Germinal center (tissue), 1 donor: ENCODE results near the gene GMPPB.
A peak's percentile ranks its signal among the peaks of the same experiment; 100 is the strongest.
"Not testable (repeated sequence)": the region's sequence is repeated elsewhere in the genome, so short reads cannot be mapped to it uniquely, and the experiment has no call there.

Experiments
- DNase-seq: peaks from one replicate; pipeline ENCODE4 v3.0.0; 2012; ENCODE audit warnings: mixed read lengths, low spot score

The GMPPB gene

GRCh38 chr3:49689046-49689907, 34.5 kb downstream of the GMPPB start, which contains the start of the genes MST1 and RNF123:
MST1 (minus strand) TSS chr3:49689474; CDS start chr3:49688691, 783 bp downstream.
RNF123 (plus strand) TSS chr3:49689557; CDS start chr3:49691166, 1,609 bp downstream.
- DNase-seq: peak; percentile 90

GRCh38 chr3:49688338-49689045, 35.3 kb downstream of the GMPPB start:
- not testable (repeated sequence) for DNase-seq

GRCh38 chr3:49687424-49687795, 36.3 kb downstream of the GMPPB start:
- DNase-seq: not testable (repeated sequence)

GRCh38 chr3:49686769-49687423, 36.9 kb downstream of the GMPPB start:
- not testable (repeated sequence) for DNase-seq

GRCh38 chr3:49686346-49686745, 37.4 kb downstream of the GMPPB start:
- DNase-seq: not testable (repeated sequence)

GRCh38 chr3:49685846-49686245, 37.9 kb downstream of the GMPPB start:
- not testable (repeated sequence) for DNase-seq

- DNase-seq: not testable (repeated sequence)
These were observed 38.6 kb downstream of the GMPPB start for GRCh38 chr3:49685103-49685502.

GRCh38 chr3:49684453-49684852, 39.3 kb downstream of the GMPPB start:
- DNase-seq: not testable (repeated sequence)

GRCh38 chr3:49683162-49683561, 40.6 kb downstream of the GMPPB start:
- DNase-seq: no peak

GRCh38 chr3:49681543-49681942, 42.2 kb downstream of the GMPPB start:
- no peak for DNase-seq

- no peak for DNase-seq
These were observed 42.6 kb downstream of the GMPPB start for GRCh38 chr3:49681232-49681522.

GRCh38 chr3:49680493-49681231, 43.1 kb downstream of the GMPPB start:
- no peak for DNase-seq

- no peak for DNase-seq
These were observed 47.8 kb downstream of the GMPPB start for GRCh38 chr3:49675912-49676311.

GRCh38 chr3:49674497-49674983, 49.2 kb downstream of the GMPPB start:
- DNase-seq: no peak

GRCh38 chr3:49673715-49674496, 49.8 kb downstream of the GMPPB start, which contains the start of gene APEH:
APEH (plus strand) TSS chr3:49674351; CDS start chr3:49674402, 51 bp downstream.
- DNase-seq: peak; percentile 98

- DNase-seq: peak; percentile 10
These were observed 50.5 kb downstream of the GMPPB start for GRCh38 chr3:49673121-49673714.

GRCh38 chr3:49671291-49672288, 52.2 kb downstream of the GMPPB start:
- peak; percentile 83 for DNase-seq

GRCh38 chr3:49670940-49671290, 52.8 kb downstream of the GMPPB start:
- DNase-seq: no peak
